GM19397 (cell line): ENCODE measurements around the gene EFHC2.

Experiments used
- ATAC-seq: cut with Tn5 transposase; IDR thresholded peaks from one replicate; pipeline ENCODE4 v1.9.1; 2021; ENCODE audit warnings: mild to moderate bottlenecking, moderate library complexity; ENCODE audit not compliant: unreplicated experiment

The EFHC2 gene, protein sequence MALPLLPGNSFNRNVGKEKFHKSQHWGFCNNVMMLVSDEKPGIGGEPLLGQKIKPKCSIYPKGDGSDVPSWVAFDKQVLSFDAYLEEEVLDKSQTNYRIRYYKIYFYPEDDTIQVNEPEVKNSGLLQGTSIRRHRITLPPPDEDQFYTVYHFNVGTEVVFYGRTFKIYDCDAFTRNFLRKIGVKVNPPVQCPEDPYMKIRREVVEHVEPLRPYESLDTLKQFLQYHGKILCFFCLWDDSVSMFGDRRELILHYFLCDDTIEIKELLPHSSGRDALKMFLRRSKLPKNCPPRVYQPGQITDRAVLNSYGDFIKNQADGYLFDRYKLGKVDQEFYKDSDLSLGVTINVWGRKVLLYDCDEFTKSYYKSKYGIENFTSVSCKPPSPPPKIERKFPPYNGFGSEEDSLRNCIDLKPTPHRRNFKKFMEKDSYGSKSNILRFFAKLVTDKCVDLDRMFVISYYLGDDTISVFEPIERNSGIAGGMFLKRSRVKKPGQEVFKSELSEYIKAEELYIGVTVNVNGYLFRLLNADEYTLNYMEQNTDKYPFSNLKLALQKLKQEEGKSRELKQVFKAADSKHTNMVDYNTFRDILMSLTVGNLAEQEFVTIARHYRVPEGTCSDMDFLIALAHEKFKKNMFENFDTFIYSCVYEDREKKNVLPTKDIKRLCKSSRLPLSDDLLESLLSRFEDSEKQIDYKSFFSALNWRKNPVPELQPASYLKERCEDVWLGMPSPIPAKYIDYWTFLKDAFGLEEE

DNA sequence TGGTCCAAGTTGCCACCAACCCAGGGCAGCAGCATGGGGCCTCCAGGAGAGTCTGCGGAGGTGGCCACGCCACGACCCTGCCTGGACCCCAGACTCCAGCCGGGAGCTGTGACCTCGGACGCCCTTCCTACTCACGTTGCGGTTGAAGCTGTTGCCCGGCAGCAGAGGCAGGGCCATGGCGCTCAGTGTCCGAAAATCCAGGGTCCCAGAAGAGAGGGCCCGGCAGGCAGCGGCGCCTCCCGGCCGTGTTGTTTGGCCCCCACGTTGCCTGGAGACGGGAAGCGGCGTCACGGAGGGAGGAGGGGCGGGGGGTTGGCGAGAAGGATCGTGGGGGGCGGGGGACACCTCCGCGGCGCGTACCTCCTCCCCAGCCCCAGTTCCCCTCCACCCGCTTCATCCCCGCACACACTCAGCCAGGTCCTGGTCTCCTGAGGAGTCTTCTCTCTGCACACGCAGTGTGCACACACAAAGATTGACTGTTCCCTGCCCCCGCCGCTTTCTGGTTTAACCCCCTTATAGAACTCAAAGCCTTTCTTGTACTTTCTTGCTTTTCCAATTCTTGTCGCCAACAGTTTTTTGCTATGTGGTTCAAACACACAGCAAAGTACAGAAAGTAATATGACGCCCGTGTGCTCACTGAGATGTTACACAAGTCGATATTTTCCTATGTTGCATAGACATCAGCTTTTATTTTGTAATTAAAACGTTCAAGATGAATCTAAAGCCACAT lies at the start of gene EFHC2:
TSS of gene EFHC2 (minus strand) at position 261 of the 730 bp plus-strand sequence. CDS start at position 177, 84 bp downstream.
- no peak for ATAC-seq

- ATAC-seq, result no peak
Measured at GRCh38 chrX:44392767-44393166, 49.3 kb upstream of the EFHC2 start.

- ATAC-seq, result no peak
Measured at GRCh38 chrX:44384688-44385338, 41.3 kb upstream of the EFHC2 start.

- no peak for ATAC-seq
Measured at GRCh38 chrX:44382871-44383270, 39.4 kb upstream of the EFHC2 start.

- no peak for ATAC-seq
Measured at GRCh38 chrX:44352758-44353157, 9.3 kb upstream of the EFHC2 start.

DNA sequence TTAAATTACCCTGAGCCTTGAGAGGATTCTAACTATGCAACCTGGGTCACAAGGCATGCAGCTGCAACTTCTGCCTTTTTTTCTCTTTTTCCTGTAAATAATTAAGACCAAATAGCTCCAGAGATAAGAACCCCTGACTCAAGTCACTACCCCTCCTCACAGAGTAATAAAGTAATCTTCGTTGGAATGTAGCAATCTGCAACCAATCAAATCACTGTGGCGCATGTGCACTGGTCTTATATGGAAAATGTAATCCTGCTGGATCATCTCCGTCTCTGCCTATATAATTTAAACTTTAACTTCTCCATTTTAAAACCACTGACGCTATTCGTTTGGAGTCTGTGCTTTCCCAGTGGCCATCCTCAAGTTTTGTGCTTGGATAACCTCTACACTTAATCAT lies 6.1 kb upstream of the EFHC2 start:
- no peak for ATAC-seq

DNA sequence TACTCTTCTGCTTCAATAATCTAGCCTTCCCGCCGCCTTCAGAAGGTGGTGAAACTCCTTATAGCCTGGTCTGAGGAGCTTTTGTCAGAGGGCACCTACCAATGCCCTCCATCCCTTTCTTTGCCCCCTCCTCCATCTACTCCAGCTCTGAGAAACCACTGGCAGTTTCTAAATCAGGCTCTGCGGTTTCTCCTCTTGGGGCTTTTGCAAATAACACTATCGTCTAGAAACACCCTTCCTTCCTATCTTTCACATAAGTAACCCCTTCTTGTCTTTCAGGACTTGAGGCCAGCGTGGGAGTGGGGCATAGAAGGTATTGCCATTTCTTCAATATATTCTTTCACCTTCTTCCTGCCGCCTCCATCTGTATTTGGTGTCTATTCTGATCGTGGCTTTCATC lies 1.2 kb upstream of the EFHC2 start:
- peak; percentile 27 for ATAC-seq

DNA sequence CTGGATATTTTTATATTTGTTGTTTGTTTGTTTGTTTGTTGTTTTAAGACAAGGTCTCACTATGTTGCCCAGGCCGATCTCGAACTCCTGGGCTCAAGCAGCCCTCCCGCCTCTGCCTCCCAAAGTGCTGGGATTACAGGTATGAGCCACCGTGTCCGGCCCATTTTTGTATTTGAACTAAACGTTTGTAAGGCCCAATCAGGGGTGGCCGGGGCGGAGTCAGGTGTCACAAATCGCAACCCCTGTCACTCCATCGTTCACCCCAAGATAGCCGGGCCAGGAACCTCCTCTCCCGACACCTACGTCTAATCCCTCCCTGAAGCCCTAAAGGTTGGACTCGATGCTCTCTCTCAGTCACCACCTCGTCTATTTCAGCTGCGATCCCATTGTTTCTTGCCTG lies 722 bp upstream of the EFHC2 start:
- ATAC-seq, result peak; percentile 72

GRCh38 chrX:44342866-44343265 lies 606 bp downstream of the EFHC2 start:
- no peak for ATAC-seq

GRCh38 chrX:44338361-44338760 lies 5.1 kb downstream of the EFHC2 start:
- ATAC-seq, result no peak

GRCh38 chrX:44332437-44332836 lies 11.0 kb downstream of the EFHC2 start:
- no peak for ATAC-seq

DNA sequence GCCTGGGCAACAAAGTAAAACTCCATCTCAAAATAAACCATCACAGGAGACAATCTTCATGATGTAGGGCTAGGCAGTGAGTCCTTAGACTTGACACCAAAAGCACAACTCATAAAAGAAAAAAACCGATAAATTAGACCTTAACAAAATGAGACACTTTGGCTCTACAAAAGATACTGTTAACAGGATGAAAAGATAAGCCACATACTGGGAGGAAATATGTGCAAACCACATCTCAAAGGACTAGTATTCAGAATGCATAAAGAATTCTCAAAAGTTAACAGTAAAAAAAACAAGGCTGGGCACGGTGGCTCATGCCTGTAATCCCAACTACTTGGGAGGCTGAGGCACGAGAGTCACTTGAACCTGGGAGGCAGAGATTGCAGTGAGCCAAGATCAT lies 13.2 kb downstream of the EFHC2 start:
- no peak for ATAC-seq

- ATAC-seq, result no peak
Measured at GRCh38 chrX:44319550-44319949, 23.9 kb downstream of the EFHC2 start.

DNA sequence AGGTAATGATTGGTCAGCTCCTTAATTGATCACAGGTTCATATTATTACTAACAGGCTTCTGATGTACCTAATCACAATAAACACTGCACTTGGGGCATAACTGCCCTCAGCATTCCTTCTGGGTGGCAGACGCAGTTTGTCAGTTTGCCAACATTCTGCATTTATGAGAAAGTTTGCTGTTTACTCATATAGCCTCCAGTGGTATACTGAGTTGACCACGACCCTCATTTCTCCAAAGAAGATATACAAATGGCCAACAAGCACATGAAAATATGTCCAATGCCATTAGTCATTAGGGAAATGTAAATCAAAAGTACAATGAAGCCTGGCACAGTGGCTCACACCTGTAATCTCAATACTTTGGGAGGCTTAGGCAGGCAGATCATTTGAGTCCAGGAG lies 26.3 kb downstream of the EFHC2 start:
- ATAC-seq, result no peak

DNA sequence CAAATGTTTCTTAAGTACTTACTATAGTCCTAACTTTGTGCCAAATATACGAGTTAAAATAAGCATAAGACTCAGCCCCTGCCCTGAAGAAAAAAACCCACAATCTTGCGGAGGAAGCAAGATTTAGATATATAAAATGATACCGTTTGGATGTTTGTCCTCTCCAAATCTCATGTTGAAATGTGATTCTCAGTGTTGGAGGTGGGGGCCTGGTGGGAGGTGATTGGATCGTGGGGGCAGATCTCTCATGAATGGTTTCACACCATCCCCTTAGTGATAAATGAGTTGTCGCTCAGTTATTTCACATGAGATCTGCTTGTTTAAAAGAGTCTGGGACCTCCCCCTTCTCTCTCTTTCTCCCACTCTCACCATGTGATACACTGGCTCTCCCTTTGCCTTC lies 28.7 kb downstream of the EFHC2 start:
- ATAC-seq, result no peak

DNA sequence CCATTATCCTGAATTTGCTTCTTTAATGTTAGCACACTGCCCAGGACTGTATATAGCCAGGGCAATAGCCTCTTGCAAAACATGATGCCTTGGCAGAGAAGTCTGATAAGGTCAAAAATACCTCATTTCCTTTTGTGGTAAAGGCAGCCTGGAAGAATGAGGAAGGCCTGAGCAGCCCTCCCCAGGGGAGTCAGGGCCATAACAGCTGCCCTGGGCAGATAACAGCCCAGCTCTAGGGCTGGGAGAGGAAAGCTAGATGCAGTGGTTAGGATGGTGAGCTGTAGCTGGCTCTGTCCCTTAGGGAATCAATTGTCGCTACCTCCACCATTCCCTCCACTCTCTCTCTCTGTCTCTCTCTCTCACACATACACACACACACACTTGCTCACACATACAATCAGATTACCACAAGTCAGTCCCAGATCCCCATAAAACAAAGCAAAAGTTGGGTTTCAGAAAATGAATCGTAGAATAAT lies 29.2 kb downstream of the EFHC2 start:
- no peak for ATAC-seq

DNA sequence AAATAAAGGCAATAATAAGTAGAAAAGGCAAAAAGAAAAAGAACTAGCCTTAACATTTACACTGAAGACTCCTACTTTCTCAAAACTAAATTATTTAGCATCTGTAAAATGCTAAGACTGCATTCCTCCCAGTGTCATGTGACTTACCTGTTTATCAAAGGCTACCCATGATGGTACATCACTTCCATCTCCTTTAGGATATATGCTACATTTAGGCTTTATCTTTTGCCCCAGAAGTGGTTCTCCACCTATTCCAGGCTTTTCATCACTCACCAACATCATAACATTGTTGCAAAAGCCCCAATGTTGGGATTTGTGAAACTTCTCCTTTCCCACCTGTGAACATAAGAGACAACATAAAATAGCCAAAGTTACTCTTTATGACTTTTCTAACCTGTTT lies 31.1 kb downstream of the EFHC2 start:
- ATAC-seq, result no peak

DNA sequence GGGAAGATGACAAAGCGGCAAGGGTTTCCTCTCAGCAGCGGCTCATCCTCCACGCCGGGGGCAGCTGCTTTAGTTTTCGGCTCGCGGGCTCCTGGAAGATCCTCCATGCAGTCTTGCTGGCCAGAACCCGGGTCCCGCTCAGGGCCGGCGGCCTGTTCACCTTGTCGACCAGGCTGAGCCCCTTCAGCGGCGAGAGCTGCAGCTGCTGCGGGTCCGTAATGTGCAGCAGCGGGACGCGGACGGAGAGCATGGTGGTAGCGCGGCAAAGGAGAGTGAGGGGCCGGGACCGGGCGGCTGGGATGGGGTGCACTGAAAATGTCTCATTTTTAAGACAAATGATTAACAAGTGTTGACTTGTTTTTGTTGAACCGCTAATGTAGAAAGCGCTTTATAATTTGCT lies 33.2 kb downstream of the EFHC2 start:
- no peak for ATAC-seq

- no peak for ATAC-seq
Measured at GRCh38 chrX:44308869-44309268, 34.6 kb downstream of the EFHC2 start.

DNA sequence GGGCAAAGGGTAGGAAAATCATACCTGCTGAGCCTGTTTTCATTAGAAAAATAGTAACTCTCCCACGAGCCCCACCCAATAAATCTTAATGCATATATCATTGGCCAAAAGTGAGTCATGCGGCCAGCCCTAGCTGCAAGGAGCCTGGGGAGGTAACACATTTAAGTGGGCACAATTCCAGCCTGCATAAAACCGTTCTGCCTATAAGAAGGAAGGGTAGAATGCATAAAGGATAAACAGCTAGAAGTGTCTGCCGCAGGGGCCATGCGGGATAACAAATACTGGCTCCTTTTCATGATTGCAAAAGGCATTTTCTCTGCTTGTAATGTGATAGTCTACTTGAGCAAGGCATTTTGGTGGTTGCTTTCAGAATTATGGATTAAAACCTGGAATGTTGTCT lies 37.1 kb downstream of the EFHC2 start:
- ATAC-seq, result no peak

GRCh38 chrX:44305921-44306320 lies 37.6 kb downstream of the EFHC2 start:
- no peak for ATAC-seq
